Inferior parietal cortex (tissue), 1 donor: ENCODE measurements around the gene RIMBP2.

Experiments
- DNase-seq: peaks from one replicate; pipeline ENCODE4 v3.0.0-alpha.2; 2016; ENCODE audit errors: extremely low spot score

RIMBP2 gene

DNA sequence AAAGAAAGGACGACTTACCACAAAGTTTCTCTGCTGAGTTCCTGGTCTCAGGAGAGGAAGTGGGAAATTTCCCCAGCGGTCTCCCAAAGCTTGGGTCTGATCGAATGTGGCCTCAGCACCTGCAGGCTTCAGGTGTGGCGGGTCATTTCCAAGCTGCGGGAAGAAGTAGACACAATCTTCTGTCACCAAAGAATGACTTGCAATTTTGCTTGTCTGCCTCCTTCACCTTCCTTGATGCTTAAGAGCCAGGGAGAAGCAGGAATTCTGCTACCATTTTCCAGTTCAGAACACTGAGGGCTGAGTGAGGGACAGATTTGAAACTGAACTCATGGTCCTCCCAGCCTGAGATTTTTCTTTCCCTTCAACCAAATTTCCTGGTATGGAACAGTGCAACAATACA is 87.8 kb downstream of the RIMBP2 start:
- DNase-seq = no peak

DNA sequence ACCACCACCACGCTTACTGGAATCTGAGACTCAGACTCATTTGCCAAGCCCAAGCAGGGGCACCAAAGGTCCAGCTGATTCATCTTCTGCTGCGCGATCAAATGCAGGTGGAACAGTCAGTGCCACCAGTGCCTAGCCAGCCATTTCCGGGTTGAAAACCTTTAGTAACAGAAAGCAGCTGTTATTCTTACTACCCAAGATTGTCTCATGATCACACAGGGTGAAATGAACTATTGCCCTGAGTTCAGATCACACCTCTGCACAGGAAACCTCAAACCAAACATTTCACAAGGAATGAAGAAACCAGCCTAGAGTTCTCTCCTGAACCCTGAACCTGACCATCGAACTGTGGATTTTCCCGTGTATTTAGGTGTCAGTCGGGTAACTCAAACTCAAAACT is 88.9 kb downstream of the RIMBP2 start:
- no peak for DNase-seq

DNA sequence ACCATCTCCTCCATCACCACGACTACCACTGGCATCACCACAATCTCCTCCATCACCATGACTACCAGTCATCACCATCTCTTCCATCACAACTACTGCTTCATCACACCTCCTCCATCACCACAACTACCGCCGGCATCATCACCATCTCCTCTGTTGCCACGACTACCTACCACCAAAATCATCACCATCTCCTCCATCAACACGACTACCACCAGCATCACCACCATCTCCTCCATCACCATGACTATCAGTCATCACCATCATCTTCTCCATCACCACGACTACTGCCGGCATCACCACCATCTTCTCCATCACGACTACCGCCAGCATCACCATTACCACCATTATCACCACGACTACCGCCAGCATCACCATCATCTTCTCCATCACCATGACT is 89.5 kb downstream of the RIMBP2 start:
- DNase-seq = no peak

DNA sequence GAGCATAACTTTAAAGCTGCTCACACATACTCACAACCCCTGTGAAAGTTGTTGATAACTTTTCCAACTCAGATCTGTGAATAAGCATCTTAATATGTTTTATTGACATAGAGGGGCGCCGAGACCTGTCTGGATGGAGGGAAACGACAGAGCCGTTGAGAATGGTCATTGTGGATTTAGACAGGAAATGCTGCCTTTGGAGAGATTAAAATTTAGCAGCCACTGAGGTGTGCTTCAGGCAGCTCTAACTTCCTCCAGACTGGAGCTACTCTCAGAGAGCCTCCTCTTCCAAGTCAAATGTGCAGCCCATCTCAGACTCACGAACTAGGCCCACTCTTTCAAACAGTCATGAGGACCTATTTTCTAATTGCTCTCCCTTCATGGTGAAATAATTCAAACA is 90.9 kb downstream of the RIMBP2 start:
- DNase-seq = no peak

DNA sequence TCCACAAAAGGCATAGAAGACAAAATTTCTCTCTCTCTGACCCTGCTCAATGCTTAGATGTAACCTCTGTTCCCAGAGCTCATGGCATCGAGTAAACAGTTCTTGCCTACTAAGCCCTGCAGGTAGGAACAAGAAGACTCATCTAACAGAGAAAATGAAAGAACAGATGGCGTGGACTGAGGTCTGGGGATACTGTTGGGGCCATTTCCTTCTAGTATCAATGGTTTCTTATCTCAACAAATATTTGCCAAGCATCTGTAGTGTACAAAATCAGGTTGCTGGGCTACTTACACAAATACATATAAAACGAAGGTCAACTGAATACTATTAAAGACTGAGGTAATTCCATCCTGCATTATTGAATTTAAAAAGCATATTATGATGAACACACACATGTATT is 93.3 kb downstream of the RIMBP2 start:
- DNase-seq = no peak

DNA sequence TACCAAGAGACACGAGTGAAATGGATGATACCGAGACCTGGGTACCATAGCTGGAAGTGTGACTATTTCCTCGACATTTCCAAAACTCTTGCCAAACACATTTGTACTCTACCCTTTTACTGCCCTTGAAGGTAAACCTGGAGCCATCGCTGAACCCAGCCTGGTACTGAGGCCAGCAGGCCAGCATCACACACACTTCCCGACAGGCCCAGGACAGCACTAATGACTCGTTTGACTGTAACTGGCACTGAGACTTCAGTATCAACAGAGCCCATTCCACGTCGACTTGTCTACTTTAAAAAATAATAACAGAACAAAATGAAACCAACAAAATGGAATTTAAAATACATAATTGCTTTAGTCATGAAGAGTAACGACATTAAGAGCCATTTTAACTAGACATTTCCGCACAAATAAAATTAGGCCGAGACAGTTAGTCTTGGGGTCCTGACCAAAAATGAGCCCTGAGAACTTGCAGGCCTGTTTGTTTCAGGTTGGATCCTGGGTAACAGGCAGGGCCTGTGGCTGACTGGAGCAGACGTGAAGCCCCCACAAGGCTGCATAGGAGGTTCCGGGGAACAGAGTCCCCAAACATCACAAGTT is 94.3 kb downstream of the RIMBP2 start:
- DNase-seq = no peak

DNA sequence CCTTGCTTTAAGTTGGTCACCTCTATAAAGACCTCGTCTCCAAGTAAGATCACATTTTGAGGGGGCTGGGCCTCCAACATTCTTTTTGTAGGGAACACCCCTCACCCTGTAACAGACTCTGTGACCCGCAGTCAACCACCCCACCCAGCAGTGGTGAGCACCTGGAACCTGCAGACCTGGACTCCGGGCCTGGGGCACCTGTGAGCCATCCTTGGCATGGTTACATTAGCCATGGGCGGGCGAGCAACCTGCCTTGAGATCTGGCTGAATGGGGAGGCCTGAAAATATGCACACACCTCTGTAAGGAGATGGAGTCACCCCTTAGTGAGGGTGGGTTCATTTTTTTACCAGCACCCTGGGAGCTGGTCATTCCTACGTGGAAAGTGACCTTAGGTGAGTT is 95.3 kb downstream of the RIMBP2 start:
- no peak for DNase-seq

DNA sequence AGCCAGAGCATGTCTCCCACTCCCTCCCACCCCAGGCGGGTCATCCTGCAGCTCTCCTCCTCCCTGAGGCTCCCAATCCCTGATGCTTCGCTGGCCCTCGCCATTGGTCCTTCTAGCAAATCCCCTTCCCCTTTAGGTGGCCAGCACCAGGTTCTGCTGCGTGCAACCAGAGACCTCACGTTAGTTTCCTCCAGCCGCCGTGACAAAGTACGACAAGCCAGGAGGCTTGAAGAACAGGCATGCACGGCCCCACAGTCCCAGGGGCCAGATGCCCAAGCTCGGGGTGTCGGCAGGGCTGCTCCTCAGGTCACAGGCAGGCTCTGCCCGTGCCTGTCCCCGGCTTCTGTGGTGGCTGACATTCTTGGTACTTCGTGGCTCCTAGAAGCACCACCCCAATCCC is 95.8 kb downstream of the RIMBP2 start:
- no peak for DNase-seq

DNA sequence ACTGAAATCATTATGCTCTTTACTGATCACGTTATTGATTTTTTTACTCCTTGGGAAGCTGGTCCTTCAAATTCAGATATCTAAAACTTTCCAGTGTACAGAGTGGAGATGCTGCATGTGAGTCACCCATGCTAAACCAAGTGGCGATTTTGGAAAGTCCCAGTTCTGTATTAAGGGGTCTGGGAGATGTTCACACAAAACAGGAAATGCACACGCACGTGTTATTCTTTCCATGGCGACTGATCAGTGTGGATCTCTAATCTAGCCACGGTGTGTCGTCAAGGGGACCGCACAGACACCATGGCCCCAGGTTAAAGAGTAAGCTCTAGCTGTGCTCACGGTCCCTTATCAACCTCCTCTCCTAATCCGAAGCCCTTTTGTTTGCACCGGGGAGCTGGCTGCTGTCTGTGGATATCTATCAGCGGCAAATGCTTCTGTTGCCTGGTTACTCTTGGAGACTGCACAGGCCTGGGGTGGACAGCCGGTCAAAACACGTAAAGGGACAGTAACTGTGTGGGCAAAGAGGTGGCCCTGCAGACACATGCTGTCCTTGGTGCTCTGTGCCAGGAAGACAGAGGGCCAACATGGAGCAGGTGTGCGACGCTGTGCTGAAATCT is 96.6 kb downstream of the RIMBP2 start:
- no peak for DNase-seq

DNA sequence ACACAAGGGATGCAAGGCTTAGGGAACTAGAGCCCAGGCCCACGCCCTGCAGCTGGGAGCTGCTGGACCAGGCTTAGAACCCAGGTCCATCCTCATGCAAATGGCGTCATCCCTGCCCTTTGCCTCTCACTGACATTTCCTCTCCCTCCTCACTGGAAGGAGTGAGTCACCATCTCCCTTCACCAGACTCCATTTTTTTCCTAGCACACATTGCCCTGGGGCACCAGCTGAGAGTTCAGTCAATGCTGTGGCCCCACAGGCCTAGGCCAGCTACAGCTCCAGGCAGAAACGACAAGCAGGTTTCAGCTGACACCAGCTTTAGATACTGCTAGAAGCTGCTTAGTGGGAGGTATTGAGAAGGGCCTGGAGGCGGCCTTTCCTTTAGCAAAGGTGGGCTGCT is 98.9 kb downstream of the RIMBP2 start:
- no peak for DNase-seq

DNA sequence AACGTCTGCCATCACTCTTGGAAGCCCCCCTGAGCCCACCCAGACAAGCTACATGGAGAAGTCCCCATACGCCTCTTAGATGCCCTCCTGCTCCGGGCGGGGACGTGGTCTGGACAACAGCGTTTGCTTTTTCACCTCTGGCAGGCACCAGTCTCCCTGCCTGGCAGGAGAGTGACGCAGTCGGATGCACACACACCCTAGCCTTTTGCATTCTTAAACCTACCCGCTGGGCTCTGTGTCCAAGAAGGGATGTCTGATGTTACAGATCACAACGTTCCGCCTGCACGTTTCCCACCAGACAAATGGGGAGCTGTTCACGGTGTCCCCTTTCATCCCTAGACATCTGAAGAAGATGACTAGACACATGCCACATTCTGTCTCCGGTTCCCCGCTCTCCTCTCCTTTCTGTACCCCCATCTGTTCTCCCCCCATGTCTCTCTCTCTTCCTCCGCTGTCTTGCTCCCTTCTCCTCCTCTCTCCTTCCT is 100.2 kb downstream of the RIMBP2 start:
- no peak for DNase-seq

DNA sequence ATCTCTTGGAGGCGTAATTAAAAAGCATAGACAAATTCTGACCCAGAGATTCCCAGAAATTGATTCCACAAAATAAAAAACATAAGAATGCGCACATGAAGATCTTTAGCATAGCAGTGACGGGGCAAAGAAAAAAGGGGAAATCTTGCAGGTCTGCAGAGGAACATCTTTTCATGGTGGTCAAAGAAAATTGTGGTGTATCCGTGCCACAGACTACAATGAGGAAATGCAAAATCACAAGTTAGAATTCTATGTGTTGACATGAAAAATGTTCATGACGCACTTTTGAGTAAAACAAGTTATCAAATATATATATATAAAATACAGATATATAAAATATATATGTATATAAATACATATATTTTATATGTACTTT is 101.6 kb downstream of the RIMBP2 start:
- no peak for DNase-seq

DNA sequence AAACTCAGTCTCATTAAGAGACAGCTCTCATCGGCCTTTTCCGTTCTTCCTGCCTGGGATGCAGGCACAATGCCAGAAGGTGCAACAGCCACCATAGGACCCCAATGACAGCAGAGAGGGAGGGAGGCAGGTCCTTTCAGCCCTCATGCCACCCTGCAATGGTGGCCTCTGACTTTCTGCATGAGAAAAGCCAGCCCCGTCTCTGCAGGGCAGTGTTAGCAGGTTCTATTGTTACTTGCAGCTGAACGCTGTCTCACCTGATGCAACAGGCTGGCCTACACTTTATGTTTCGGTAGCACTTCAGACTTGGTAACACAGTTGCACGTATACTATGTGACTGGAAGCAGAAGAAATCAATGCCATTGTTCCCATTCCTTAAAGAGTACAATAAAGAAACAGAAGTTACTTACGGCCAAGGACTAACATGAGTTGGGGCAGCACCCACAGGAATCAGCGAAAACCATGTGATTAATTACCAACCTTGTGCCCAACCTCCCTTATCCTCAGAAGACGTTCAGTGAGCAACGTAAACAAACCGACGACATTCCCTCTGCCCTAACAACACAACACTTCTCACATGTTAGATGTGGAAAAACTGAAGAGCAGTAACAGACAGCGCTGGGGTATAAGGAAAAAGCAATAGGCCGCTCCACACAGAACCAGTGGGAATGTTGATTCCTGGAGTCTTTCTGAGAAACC is 102.1 kb downstream of the RIMBP2 start:
- no peak for DNase-seq

DNA sequence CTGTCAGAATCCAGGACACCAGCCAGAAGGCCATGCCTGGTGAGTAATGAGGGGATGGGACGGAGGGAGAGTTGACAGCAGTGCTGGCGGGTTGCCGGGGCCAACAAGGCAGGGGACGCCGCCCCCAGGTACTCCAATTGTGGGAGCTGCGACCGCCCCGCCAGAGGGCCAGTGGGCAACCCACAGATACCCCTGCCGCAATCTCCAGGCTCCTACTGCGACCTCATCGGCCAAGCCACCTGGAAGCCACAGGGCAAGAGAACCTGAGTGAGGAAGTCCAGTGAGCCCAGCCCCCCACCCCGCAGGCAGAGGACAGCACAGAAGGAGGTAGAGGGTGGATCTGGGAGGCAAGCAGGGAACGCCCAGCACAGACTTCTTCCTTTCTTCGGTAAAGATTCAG is 103.0 kb downstream of the RIMBP2 start:
- DNase-seq = no peak

DNA sequence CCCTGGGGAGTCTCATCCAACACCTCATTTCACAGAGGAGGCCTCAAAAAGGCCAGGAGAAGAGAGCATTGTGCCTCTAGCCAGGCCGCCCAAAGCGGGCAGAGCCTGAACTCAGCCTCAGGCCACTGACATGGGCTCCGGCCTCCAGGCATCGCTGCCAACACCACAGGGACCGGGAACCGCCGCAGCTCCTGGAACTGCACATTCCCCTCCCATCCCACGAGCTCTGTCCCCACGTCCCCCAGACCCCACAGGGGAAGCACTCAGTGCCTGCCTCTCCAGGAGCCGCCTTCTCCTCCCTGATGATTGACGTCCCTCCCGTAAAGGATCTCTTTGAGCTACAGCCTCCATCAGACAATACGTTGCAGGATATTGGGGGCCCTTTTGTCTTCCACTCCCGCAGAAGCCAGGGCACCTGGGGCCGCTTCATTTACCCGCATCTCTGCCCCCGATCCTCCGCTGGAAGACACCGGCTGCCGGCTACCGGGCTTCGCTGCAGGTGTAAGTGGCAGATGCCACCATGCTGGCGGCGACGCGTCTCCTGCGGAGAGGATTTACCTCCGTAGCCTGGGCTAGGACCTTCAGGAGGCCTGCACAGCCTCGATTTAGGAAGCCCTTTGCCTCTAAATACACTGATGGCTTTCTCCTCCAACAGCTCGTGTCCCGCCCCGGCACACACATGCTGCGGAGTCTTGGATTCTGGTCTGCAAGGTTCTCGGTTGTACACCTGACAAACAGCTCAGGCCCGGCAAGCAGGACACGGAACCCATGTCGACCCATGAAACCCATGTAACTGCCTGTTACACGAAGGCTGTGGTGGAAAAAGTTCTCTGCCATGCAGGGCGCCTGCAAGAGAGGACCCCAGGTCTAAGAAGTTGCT is 104.8 kb downstream of the RIMBP2 start:
- no peak for DNase-seq

DNA sequence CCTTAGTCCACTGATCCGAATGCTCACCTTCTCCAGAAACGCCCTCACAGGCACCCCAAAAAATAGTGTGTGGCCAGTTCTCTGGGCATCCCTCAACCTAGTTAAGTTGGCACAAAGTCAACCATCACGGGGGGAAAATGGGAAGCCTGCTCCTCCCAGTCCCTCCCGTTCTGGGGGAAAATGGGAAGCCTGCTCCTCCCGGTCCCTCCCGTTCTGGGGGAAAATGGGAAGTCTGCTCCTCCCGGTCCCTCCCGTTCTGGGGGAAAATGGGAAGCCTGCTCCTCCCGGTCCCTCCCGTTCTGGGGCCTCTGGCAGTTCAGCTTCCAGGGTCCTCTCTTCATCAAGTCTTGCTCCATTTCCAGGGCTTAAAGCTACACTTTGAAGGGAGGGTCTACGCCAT is 106.1 kb downstream of the RIMBP2 start:
- no peak for DNase-seq

DNA sequence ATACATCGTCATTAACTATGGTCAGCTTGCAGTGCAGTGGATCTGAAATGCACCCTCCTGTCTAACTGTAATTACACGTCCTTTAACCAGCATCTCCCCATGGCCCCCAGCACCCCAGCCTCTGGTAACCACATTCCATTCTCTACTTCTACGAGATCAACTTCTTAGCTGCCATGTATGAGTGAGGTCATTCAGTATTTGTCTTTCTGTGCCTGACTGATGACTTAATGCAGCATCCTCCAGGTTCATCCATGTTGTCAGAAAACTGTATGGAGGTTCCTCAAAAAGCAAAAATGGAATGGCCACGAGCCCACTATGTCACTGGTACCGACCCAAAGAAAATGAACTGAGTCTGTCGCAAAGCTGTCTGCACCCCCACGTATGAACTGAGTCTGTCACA is 107.3 kb downstream of the RIMBP2 start:
- DNase-seq = no peak

DNA sequence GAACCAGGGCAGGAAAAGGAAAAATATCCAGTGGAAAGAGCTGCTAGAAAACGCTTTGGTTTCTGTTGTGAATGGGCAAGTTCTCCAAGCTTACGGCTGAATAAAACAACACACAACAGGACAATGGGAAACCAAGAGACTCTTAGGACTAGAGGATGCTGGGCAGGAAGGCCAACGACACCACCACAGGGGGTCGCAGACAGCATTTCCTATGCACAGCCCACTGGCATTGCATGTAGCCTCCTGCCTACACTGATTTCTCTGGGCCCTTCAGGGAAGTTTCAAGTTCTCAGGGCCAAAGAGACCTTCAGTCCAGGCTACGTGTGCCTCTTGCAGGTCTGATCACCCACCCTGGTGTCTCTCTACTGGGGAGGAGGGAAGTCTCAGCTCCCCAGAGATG is 108.0 kb downstream of the RIMBP2 start:
- no peak for DNase-seq

DNA sequence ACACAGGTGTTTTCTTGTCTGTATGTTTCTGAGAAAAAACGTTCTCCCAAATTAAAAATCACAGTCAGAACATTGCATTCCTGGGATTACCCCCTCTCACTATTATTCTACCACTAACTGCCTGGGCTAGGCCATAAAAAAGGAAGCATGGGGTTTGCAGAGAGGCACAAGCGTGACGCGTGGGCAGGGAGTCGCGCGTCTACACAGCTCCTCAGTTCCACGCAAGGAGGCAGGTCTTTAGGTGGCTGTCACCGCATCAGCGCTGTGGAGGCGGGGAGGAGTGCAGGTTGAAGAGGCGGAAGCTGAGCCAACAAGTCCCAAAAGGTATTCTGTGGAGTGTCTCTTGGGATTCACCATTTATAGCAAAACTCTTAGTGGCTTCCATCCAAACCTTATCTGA is 109.9 kb downstream of the RIMBP2 start:
- DNase-seq = no peak

DNA sequence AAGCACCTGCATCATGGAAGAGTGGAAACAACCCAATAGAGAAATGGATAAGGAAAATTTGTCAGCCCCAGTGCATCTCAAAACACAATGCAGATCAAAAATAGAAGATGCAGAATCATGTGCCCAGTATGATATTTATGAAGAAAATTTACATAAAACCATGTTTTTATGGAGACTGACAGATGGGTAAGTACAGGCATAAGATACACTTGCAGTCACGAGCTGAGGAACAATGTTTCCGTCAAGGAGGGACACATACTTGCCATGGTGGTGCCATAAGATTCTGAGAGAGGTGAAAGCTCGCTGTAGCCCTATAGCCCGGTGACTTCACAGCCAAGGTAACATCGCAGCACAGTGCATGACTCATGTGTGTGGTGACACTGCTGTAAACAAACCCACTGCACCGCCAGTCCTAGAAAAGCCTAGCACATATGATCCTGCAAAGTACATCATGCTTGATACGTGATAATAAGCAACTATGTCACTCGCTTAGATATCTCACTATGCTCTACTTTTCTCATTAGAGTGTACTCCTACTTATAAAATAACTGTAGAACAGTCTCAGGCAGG is 112.6 kb downstream of the RIMBP2 start:
- DNase-seq = no peak

DNA sequence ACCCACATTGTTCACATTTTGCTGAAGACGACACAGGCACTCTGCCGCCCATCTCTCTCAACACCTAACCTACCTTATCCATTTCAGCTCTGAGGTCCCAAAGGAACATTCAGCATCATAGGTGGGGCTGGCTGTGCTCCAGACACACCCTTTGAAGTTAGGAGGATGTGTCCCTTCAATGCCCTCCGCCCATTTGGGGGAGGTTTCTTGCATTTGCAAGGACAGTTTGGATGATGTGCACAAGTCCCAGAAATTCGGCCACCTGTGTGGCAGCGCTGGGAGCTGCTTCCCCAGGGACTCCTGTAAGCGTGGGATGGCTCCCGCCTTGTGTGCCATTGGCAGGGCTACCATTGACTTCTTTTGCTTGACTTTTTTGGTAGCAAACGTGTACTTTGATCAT is 113.8 kb downstream of the RIMBP2 start:
- no peak for DNase-seq

DNA sequence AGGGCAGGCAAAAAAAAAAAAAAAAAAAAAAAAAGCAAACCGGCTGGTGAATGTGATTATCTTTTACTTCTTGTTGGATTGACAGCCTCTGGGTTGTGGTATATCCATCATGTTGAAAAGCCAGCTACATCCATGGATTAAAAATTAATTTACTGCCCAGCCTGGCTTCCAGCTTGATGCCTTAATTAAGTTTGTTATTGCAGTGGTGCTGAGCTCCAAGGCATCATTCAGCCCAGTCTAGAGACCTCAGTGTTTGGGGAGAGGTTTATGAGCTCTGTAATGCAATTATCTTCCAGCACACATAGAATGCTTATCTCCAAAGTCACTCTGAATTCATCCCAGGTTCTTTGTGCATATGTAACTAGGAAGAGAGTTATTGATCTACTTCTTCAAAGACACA is 114.8 kb downstream of the RIMBP2 start:
- no peak for DNase-seq
